ENCODE results near the gene IFNLR1. TPM values are rescaled to one million over a fixed set of nuclear protein-coding genes. Genes with fewer than 3 reads are reported as not detected.

Gene IFNLR1
- total RNA-seq, 1 experiment from 2014 or later, result 9.6 TPM

GRCh38 chr1:24222008-24222605, 35.0 kb upstream of the IFNLR1 start:
- no peak overlapping the region for H4K5ac ChIP-seq (ENCODE audit: insufficient read length, low read depth, low read length)
- H3K4ac ChIP-seq (ENCODE audit: low read depth, low read length), result no peak overlapping the region

More at GRCh38 chr1:24222008-24222605, 35.0 kb upstream of the IFNLR1 start:
- no peaks in the 10 kb centered on the region for H3K27me3 ChIP-seq (ENCODE audit: insufficient read depth, low read length)
- no peak overlapping the region for H3K56ac ChIP-seq (ENCODE audit: insufficient read length, low read depth, low read length)
- H4K20me1 ChIP-seq (ENCODE audit: control insufficient read depth, insufficient read depth, insufficient read length), result no peaks in the 10 kb centered on the region
- H3K9me3 ChIP-seq (ENCODE audit: control insufficient read depth, low read depth, low read length), result no peaks in the 10 kb centered on the region
- no peak overlapping the region for H3K9ac ChIP-seq (ENCODE audit: extremely low read depth, insufficient read length, low read length)
- peaks cover 0 to 8% of the 10 kb centered on the region in 2 experiments; a peak in 1 of 4 replicates for H3K4me1 Mint-ChIP-seq
- no peak overlapping the region for H4K8ac ChIP-seq (replicated peaks; ENCODE audit: insufficient read length, low read depth, low read length)
- no peak overlapping the region for H2AK5ac ChIP-seq (ENCODE audit: insufficient read length, low read length)
- H3T11ph ChIP-seq (ENCODE audit: low read length), result no peak overlapping the region
- no peak overlapping the region for H3K18ac ChIP-seq (ENCODE audit: insufficient read length, low read depth, low read length)
- no peaks in the 10 kb centered on the region for H3K4me1 ChIP-seq (ENCODE audit: insufficient read depth, low read length)
- 0 out of 2 replicates have a peak overlapping the region, but pooled peaks have one; percentile 24 for H3K14ac ChIP-seq (ENCODE audit: insufficient read depth, low read length)
- no peak overlapping the region for H2AFZ ChIP-seq (ENCODE audit: low read length)
- H3K23me2 ChIP-seq (ENCODE audit: insufficient read length, low read depth, low read length, poor library complexity, severe bottlenecking), result no peaks in the 10 kb centered on the region
- no peaks in the 10 kb centered on the region for H3K79me1 ChIP-seq (ENCODE audit: insufficient read depth, low read depth, low read length, poor library complexity, severe bottlenecking)
- H3K27me3 Mint-ChIP-seq (ENCODE audit: low read depth), result peaks cover 1% of the 10 kb centered on the region; the same call in 1 of the 2 replicates
- DNase-seq, result no peak
- no peak overlapping the region for H3K27ac ChIP-seq (ENCODE audit: insufficient read length, low read depth, low read length)
- H4K91ac ChIP-seq (ENCODE audit: insufficient read length, low read depth, low read length), result no peak overlapping the region
- H3K36me3 Mint-ChIP-seq (ENCODE audit: insufficient read depth in 1 of 3, low read depth in 3 of 3), result no peaks in the 10 kb centered on the region
- no peaks in the 10 kb centered on the region for H3K9me3 Mint-ChIP-seq
- no peak overlapping the region for H2BK120ac ChIP-seq (ENCODE audit: low read depth, low read length, poor library complexity, severe bottlenecking)
- no CpG with 5 or more reads among the region's 9 CpGs for WGBS (ENCODE audit: extremely low coverage, insufficient read length, low lambda C conversion rate)
- no peaks in the 10 kb centered on the region; the same call in 1 of the 2 replicates for H3K79me2 ChIP-seq (ENCODE audit: insufficient read depth, low read length)
- H2BK12ac ChIP-seq (ENCODE audit: insufficient read length, low read depth, low read length), result no peak overlapping the region
- no peak overlapping the region for H3K27ac Mint-ChIP-seq
- no peak overlapping the region for H2BK15ac ChIP-seq (ENCODE audit: low read depth, low read length)
- H2BK5ac ChIP-seq (ENCODE audit: insufficient read length, low read length), result no peak overlapping the region
- no peak for TF ChIP-seq CTCF (conservative IDR thresholded peaks at IDR 0.05)
- no peak overlapping the region for H3K23ac ChIP-seq (ENCODE audit: insufficient read length, low read depth, low read length)
- no peak overlapping the region for H2BK20ac ChIP-seq (ENCODE audit: low read depth, low read length, poor library complexity, severe bottlenecking)
- H3K4me2 ChIP-seq (ENCODE audit: insufficient read depth, insufficient read length, low read length), result no peak overlapping the region
- no peak overlapping the region for H3K4me3 Mint-ChIP-seq

Measured in H9 (cell line).